SK-N-MC (cell line): Measurements from ENCODE around the gene CASP3.

Source experiments
- DNase-seq: peaks from one replicate; pipeline ENCODE4 v3.0.0-alpha.2; 2011; ENCODE audit warnings: low read depth, low spot score
- H3K27ac ChIP-seq: fragments of 200-600 bp; sonication (generic); 2 replicates; pipeline ENCODE4 v1.5.1; 2016; ENCODE audit warnings: mixed run types
- H3K36me3 ChIP-seq: fragments of 200-600 bp; sonication (generic); 2 replicates; pipeline ENCODE4 v1.6.1; 2017; ENCODE audit warnings: antibody characterized with exemption, low read length, mixed read lengths; ENCODE audit not compliant: insufficient read depth
- H3K4me3 ChIP-seq: fragments of 200-600 bp; sonication (generic); 2 replicates; pipeline ENCODE4 v1.5.1; 2016
- H3K9ac ChIP-seq: fragments of 200-600 bp; sonication (generic); 2 replicates; pipeline ENCODE4 v1.8.0; 2017; ENCODE audit warnings: mixed run types, mixed read lengths; ENCODE audit not compliant: insufficient read length
- H3K9me3 ChIP-seq: fragments of 200-600 bp; sonication (generic); 2 replicates; pipeline ENCODE4 v1.6.1; 2017; ENCODE audit warnings: low read depth, mild to moderate bottlenecking, antibody characterized with exemption, low read length, moderate library complexity, mixed read lengths
- EZH2 ChIP-seq: fragments of 200-600 bp; sonication (generic); IDR thresholded peaks from one replicate; pipeline ENCODE4 v1.6.1; 2017; ENCODE audit warnings: antibody characterized with exemption
- FOXP2 ChIP-seq: optimal IDR thresholded peaks from 2 replicates; pipeline ENCODE3; 2011; ENCODE audit warnings: mild to moderate bottlenecking, moderate library complexity; ENCODE audit not compliant: insufficient read depth; ENCODE audit errors: extremely low read length, control extremely low read depth
- POLR2AphosphoS5 ChIP-seq: IDR thresholded peaks from 2 replicates; pipeline ENCODE4 v1.6.1; 2012; ENCODE audit warnings: mild to moderate bottlenecking, low read depth, low read length, borderline replicate concordance

Gene CASP3

GRCh38 chr4:184587701-184588100 lies 61.5 kb downstream of the CASP3 start:
- no peak for DNase-seq
- Histone ChIP-seq H3K9ac (no peak overlapping the region), H3K9me3 (no peaks in the 10 kb centered on the region), H3K36me3 (no peaks in the 10 kb centered on the region), H3K4me3 (no peak overlapping the region), H3K27ac (no peak overlapping the region)
- no peak for TF ChIP-seq FOXP2
- TF ChIP-seq POLR2AphosphoS5: no peak
- TF ChIP-seq EZH2: no peak

GRCh38 chr4:184587221-184587620 lies 62.0 kb downstream of the CASP3 start:
- TF ChIP-seq FOXP2: no peak
- TF ChIP-seq EZH2: no peak
- TF ChIP-seq POLR2AphosphoS5: no peak
- no peak for DNase-seq
- Histone ChIP-seq H3K4me3 (no peak overlapping the region), H3K27ac (no peak overlapping the region), H3K9ac (no peak overlapping the region), H3K9me3 (no peaks in the 10 kb centered on the region), H3K36me3 (no peaks in the 10 kb centered on the region)

GRCh38 chr4:184583738-184584502 lies 65.3 kb downstream of the CASP3 start:
- Histone ChIP-seq H3K9ac (no peak overlapping the region), H3K9me3 (no peaks in the 10 kb centered on the region), H3K27ac (no peak overlapping the region), H3K4me3 (no peak overlapping the region), H3K36me3 (no peaks in the 10 kb centered on the region)
- no peak for TF ChIP-seq EZH2
- TF ChIP-seq POLR2AphosphoS5: no peak
- TF ChIP-seq FOXP2: no peak
- no peak for DNase-seq
